ENCODE results near the gene APOC3.

DNA sequence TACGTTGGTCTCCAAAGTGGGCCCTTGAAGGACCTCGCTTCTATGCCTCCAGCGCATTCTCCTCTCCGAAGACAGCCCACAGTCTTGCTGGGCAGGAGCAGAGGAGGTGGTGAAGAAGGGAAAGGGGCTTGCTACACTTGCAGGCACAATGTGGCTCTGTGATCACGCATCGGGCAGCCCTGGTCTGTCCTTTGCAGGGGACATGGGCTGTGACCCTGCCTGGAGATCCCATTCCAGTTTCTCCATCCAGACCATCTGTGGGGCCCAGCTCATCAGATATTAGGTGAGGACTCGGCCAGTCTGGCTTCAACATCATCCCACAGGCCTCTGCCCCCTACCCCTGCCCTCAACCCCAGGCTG is 6.9 kb downstream of the APOC3 start:
- TF ChIP-seq, protein P1, sequence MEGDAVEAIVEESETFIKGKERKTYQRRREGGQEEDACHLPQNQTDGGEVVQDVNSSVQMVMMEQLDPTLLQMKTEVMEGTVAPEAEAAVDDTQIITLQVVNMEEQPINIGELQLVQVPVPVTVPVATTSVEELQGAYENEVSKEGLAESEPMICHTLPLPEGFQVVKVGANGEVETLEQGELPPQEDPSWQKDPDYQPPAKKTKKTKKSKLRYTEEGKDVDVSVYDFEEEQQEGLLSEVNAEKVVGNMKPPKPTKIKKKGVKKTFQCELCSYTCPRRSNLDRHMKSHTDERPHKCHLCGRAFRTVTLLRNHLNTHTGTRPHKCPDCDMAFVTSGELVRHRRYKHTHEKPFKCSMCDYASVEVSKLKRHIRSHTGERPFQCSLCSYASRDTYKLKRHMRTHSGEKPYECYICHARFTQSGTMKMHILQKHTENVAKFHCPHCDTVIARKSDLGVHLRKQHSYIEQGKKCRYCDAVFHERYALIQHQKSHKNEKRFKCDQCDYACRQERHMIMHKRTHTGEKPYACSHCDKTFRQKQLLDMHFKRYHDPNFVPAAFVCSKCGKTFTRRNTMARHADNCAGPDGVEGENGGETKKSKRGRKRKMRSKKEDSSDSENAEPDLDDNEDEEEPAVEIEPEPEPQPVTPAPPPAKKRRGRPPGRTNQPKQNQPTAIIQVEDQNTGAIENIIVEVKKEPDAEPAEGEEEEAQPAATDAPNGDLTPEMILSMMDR (IDR thresholded peaks at IDR 0.05) = no peak
- TF ChIP-seq EP300 (IDR thresholded peaks at IDR 0.05) = no peak

All from gastroesophageal sphincter (tissue), 3 donors.